IMR-90 (cell line): ENCODE results near the gene SPDYE2. TPM values are rescaled to one million over a fixed set of nuclear protein-coding genes. Genes with fewer than 3 reads are reported as not detected.
A peak's percentile ranks its signal among the peaks of the same experiment; 100 is the strongest.
"Not testable (repeated sequence)": the region's sequence is repeated elsewhere in the genome, so short reads cannot be mapped to it uniquely, and the experiment has no call there.

Experiments used
- ATAC-seq: fragments of 200-7000 bp; cut with Tn5 transposase; 2 replicates; pipeline ENCODE4 v1.9.1; 2020; ENCODE audit warnings: low read depth, mild to moderate bottlenecking, moderate library complexity
- Bru-seq: library from RNA; stranded (reverse); fragments of 400-500 nt; gene quantifications from one replicate; lab custom pipeline; 2021; lab: Mats Ljungman, UMichigan
- BruChase-seq, 2 experiments: library from RNA; stranded (reverse); fragments of 400-500 nt; gene quantifications; one replicate each; lab custom pipeline; 2021; lab: Mats Ljungman, UMichigan
- BruUV-seq: library from RNA; stranded (reverse); fragments of 400-500 nt; replicated peaks from 2 replicates; lab custom pipeline; 2021; lab: Mats Ljungman, UMichigan
- CTCF ChIA-PET: fragments of 300-600 bp; formaldehyde crosslinking; extraction: SDS; loops from one replicate; lab custom pipeline; 2021; ENCODE audit warnings: antibody characterized with exemption; lab: Yijun Ruan, JAX
- POLR2A ChIA-PET: fragments of 300-600 bp; sonication (Branson Sonifier 250); formaldehyde crosslinking; loops from one replicate; lab custom pipeline; 2022; ENCODE audit warnings: antibody characterized with exemption; ENCODE audit not compliant: unreplicated experiment; lab: Charles Lee
- DNase-seq: peaks from one replicate; pipeline ENCODE4 v3.0.0; 2013
- H2AFZ ChIP-seq: replicated peaks from 2 replicates; pipeline ENCODE3; 2013; ENCODE audit warnings: low read length, mild to moderate bottlenecking; ENCODE audit not compliant: poor library complexity
- H2AK5ac ChIP-seq: 2 replicates; pipeline ENCODE4 v1.6.1; 2013; ENCODE audit warnings: low read depth, low read length, inconsistent platforms
- H2AK9ac ChIP-seq: replicated peaks from 2 replicates; pipeline ENCODE3; 2013; ENCODE audit warnings: mild to moderate bottlenecking, low read depth, low read length, moderate library complexity; ENCODE audit not compliant: poor library complexity
- H2BK120ac ChIP-seq: 2 replicates; pipeline ENCODE4 v1.6.1; 2013; ENCODE audit warnings: low read depth, low read length, inconsistent platforms
- H2BK15ac ChIP-seq: 3 replicates; pipeline ENCODE4 v1.6.1; 2013; ENCODE audit warnings: low read depth, low read length, inconsistent platforms
- H2BK20ac ChIP-seq: 2 replicates; pipeline ENCODE4 v1.6.1; 2013; ENCODE audit warnings: low read depth, mild to moderate bottlenecking, inconsistent platforms, low read length, moderate library complexity
- H2BK5ac ChIP-seq: 2 replicates; pipeline ENCODE4 v1.6.1; 2013; ENCODE audit warnings: mild to moderate bottlenecking, low read depth, low read length, inconsistent platforms; ENCODE audit not compliant: poor library complexity, severe bottlenecking
- H3K14ac ChIP-seq: replicated peaks from 2 replicates; pipeline ENCODE4 v1.6.1; 2013; ENCODE audit warnings: low read depth, low read length, inconsistent platforms
- H3K18ac ChIP-seq: 2 replicates; pipeline ENCODE4 v1.6.1; 2013; ENCODE audit warnings: low read depth, low read length, control low read depth
- H3K23ac ChIP-seq: 2 replicates; pipeline ENCODE4 v1.6.1; 2013; ENCODE audit warnings: low read depth, low read length, inconsistent platforms
- H3K27ac ChIP-seq: 2 replicates; pipeline ENCODE4 v1.5.1; 2013; ENCODE audit warnings: mild to moderate bottlenecking, control low read depth, low read length; ENCODE audit not compliant: insufficient read depth
- H3K27me3 ChIP-seq: 2 replicates; pipeline ENCODE4 v1.6.1; 2013; ENCODE audit warnings: low read length; ENCODE audit not compliant: control insufficient read depth, insufficient read depth
- H3K36me3 ChIP-seq: 2 replicates; pipeline ENCODE4 v1.6.1; 2013; ENCODE audit warnings: low read length, mixed read lengths; ENCODE audit not compliant: control insufficient read depth, insufficient read depth
- H3K4ac ChIP-seq: 2 replicates; pipeline ENCODE4 v1.6.1; 2013; ENCODE audit warnings: low read depth, low read length, inconsistent platforms
- H3K4me1 ChIP-seq: 2 replicates; pipeline ENCODE4 v1.6.1; 2013; ENCODE audit warnings: low read length, mixed read lengths; ENCODE audit not compliant: control insufficient read depth, insufficient read depth
- H3K4me2 ChIP-seq: 2 replicates; pipeline ENCODE4 v1.6.1; 2013; ENCODE audit warnings: low read depth, mild to moderate bottlenecking, control low read depth, low read length, moderate library complexity
- H3K4me3 ChIP-seq: 2 replicates; pipeline ENCODE4 v1.5.1; 2013; ENCODE audit warnings: low read depth, mild to moderate bottlenecking, control low read depth, low read length, moderate library complexity; ENCODE audit not compliant: insufficient read depth
- H3K56ac ChIP-seq: 2 replicates; pipeline ENCODE4 v1.6.1; 2013; ENCODE audit warnings: low read length, inconsistent platforms; ENCODE audit not compliant: insufficient read depth; ENCODE audit errors: extremely low read depth
- H3K79me1 ChIP-seq, 2 experiments: 2 replicates each; pipeline ENCODE4 v1.6.1; 2013; ENCODE audit warnings: low read length in 2 of 2, inconsistent platforms in 1 of 2, low read depth in 1 of 2
- H3K9ac ChIP-seq: 2 replicates; pipeline ENCODE4 v1.6.1; 2013; ENCODE audit warnings: low read depth, low read length, control low read depth
- H3K9me1 ChIP-seq: 2 replicates; pipeline ENCODE4 v1.6.1; 2013; ENCODE audit warnings: low read length, inconsistent platforms; ENCODE audit not compliant: insufficient read depth
- H3K9me3 ChIP-seq: 2 replicates; pipeline ENCODE4 v1.6.1; 2013; ENCODE audit warnings: low read length; ENCODE audit not compliant: control insufficient read depth, insufficient read depth
- H4K20me1 ChIP-seq: 2 replicates; pipeline ENCODE4 v1.6.1; 2013; ENCODE audit warnings: low read length, inconsistent platforms; ENCODE audit not compliant: insufficient read depth
- H4K5ac ChIP-seq: 2 replicates; pipeline ENCODE4 v1.6.1; 2013; ENCODE audit warnings: mild to moderate bottlenecking, low read depth, low read length, control low read depth
- H4K8ac ChIP-seq, 2 experiments: 2 replicates each; pipeline ENCODE4 v1.6.1; 2013; ENCODE audit warnings: low read depth in 2 of 2, low read length in 2 of 2, control low read depth in 1 of 2, inconsistent platforms in 1 of 2
- H4K91ac ChIP-seq: 2 replicates; pipeline ENCODE4 v1.6.1; 2013; ENCODE audit warnings: low read depth, low read length, inconsistent platforms; ENCODE audit not compliant: insufficient read depth
- WGBS, 2 experiments: methylation state at CpG; one replicate each; pipeline versions ENCODE4 v1.1.5 to v1.1.7; 2013; ENCODE audit warnings: missing lambda C conversion rate in 2 of 2; ENCODE audit not compliant: insufficient read length in 1 of 2; ENCODE audit errors: extremely low coverage in 2 of 2; 5-methylcytosine and 5-hydroxymethylcytosine counted together
- dilution Hi-C: fragments of 300-500 bp; cut with HindIII; formaldehyde crosslinking; loops from one replicate; pipeline ENCODE4 v1.14.3; 2018; ENCODE audit warnings: low sequenced_read_pairs; ENCODE audit not compliant: unreplicated experiment
- in situ Hi-C: fragments of 300-500 bp; cut with MboI; formaldehyde crosslinking; loops from 3 replicates; pipeline ENCODE4 v1.14.3; 2019; ENCODE audit warnings: low sequenced_read_pairs, inconsistent platforms, mixed read lengths
- intact Hi-C: fragments of 100-400 bp; cut with micrococcal nuclease; formaldehyde crosslinking; loops from 2 replicates; pipeline ENCODE4 v1.10.0; 2022
- long read RNA-seq: library from polyadenylated mRNA; unstranded; transcript quantifications from one replicate; pipeline ENCODE4 v2.0.0, GENCODE V29; 2021; ENCODE audit not compliant: unreplicated experiment
- polyA plus RNA-seq, 3 experiments: library from polyadenylated mRNA; depleted of rRNA; stranded (reverse); fragments of >200 nt; gene quantifications; 2 replicates each; pipeline ENCODE4 v1.2.3, GENCODE V29; 2012; ENCODE audit warnings: low replicate concordance in 1 of 3
- total RNA-seq: library from RNA; depleted of rRNA; stranded (reverse); fragments of >200 nt; gene quantifications from 2 replicates; pipeline ENCODE4 v1.2.3, GENCODE V29; 2012; rRNA removed

SPDYE2 gene, protein sequence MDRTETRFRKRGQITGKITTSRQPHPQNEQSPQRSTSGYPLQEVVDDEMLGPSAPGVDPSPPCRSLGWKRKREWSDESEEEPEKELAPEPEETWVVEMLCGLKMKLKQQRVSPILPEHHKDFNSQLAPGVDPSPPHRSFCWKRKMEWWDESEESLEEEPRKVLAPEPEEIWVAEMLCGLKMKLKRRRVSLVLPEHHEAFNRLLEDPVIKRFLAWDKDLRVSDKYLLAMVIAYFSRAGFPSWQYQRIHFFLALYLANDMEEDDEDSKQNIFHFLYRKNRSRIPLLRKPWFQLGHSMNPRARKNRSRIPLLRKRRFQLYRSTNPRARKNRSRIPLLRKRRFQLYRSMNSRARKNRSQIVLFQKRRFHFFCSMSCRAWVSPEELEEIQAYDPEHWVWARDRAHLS
- total RNA-seq (not detected in 2 replicates), polyA plus RNA-seq (2012; rRNA removed) (not detected in 2 replicates), Bru-seq, nascent RNA (percentile 11 among the genes with signal in this experiment), BruChase-seq, experiment 1, labeled RNA remaining after a 6-hour chase (not detected), BruChase-seq, experiment 2, labeled RNA remaining after a 2-hour chase (percentile 7 among the genes with signal in this experiment)
- polyA plus RNA-seq (2012; cell fraction: cytosol; rRNA removed) = not detected in 2 replicates
- not detected in 2 replicates for polyA plus RNA-seq (2012; cell fraction: nucleus; rRNA removed; ENCODE audit: low replicate concordance)
- long read RNA-seq, partial matches to known transcripts = 0 of 11 reads
- long read RNA-seq, other reads (novel, unspliced or antisense) = 11 of 11 reads

DNA sequence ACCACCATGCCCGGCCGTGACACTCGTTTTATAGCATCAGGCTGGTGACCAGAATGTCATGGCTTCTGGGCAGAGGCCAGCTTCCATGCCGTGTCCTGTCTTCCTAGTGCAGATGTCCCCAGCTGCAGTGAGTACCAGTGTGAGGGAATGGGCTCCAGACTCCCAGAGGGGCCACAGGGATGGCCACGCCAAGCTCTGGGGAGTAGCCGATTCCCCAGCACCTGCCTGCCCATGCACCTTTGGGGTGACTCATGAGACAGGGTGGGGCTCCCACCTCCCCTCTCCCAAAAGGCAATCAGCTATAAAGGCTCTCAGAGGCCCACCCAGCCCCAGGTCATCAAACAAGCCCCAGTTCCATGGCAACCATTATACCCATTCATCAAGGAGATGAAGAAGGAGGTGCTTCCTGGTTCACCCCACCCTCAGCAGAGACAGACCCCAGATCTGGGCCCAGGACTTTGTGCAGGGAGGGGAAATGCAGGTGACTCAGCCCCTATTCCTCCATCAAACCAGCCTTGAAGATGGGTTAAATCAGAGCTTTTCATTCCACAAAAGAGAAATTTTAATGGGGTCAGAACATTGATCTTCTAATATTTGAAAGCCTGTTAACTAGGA, at the start of gene SPDYE2:
TSS of gene SPDYE2 (plus strand) at position 419 of the 615 bp plus-strand sequence. CDS start 2,030 bp downstream, outside the sequence.
- H2AK5ac ChIP-seq, DNase-seq, H3K36me3 ChIP-seq, H3K9me1 ChIP-seq, H4K91ac ChIP-seq, H2BK120ac ChIP-seq, H4K5ac ChIP-seq, H2AFZ ChIP-seq, H2AK9ac ChIP-seq, H2BK5ac ChIP-seq, H3K4me2 ChIP-seq, H3K4ac ChIP-seq, H3K9ac ChIP-seq, dilution Hi-C loops, POLR2A ChIA-PET, H3K27ac ChIP-seq, CTCF ChIA-PET, ATAC-seq, H3K79me1 ChIP-seq, H4K20me1 ChIP-seq, in situ Hi-C loops, H3K4me1 ChIP-seq, H3K4me3 ChIP-seq, H2BK15ac ChIP-seq, BruUV-seq, H3K14ac ChIP-seq, intact Hi-C loops, H3K18ac ChIP-seq, H4K8ac ChIP-seq, H3K27me3 ChIP-seq, H3K9me3 ChIP-seq, H3K23ac ChIP-seq, H3K56ac ChIP-seq, H2BK20ac ChIP-seq: not testable (repeated sequence)
- WGBS, 2 experiments = no CpG with 5 or more reads among the region's 6 CpGs

DNA sequence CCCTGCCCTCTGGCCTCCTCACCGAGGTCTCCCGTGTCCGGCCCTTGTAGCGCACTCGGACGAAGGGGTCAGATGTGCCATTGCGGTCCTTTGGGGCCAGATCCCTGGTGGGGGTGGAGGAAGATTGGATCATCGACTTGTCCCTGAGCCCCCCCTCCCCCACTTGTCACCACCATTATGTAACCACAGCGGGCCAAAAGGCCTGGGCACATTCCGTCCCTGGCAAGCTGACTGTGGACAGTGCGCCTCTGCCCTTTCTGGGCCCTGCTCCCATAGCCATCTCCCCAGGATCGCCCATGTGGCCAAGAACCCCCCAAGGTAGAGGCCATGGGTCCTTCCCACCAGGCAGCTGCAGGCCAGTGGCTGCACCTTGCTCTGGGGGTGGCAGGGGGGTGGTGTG, 47.9 kb upstream of the SPDYE2 start:
- H3K9me3 ChIP-seq, dilution Hi-C loops, H3K9ac ChIP-seq, CTCF ChIA-PET, DNase-seq, H3K18ac ChIP-seq, H3K27ac ChIP-seq, H3K4ac ChIP-seq, H3K4me1 ChIP-seq, H2AK9ac ChIP-seq, H3K56ac ChIP-seq, H4K20me1 ChIP-seq, H2BK5ac ChIP-seq, H2AK5ac ChIP-seq, in situ Hi-C loops, H3K23ac ChIP-seq, H3K4me3 ChIP-seq, H3K4me2 ChIP-seq, H3K14ac ChIP-seq, H2BK120ac ChIP-seq, ATAC-seq, H3K27me3 ChIP-seq, H4K5ac ChIP-seq, H4K91ac ChIP-seq, H2BK20ac ChIP-seq, POLR2A ChIA-PET, H3K36me3 ChIP-seq, H2AFZ ChIP-seq, H2BK15ac ChIP-seq, H4K8ac ChIP-seq, H3K79me1 ChIP-seq, intact Hi-C loops, BruUV-seq, H3K9me1 ChIP-seq: not testable (repeated sequence)
- WGBS, 2 experiments = no CpG with 5 or more reads among the region's 12 CpGs
